Measurements from ENCODE around the gene DYRK1A.

DYRK1A gene

DNA sequence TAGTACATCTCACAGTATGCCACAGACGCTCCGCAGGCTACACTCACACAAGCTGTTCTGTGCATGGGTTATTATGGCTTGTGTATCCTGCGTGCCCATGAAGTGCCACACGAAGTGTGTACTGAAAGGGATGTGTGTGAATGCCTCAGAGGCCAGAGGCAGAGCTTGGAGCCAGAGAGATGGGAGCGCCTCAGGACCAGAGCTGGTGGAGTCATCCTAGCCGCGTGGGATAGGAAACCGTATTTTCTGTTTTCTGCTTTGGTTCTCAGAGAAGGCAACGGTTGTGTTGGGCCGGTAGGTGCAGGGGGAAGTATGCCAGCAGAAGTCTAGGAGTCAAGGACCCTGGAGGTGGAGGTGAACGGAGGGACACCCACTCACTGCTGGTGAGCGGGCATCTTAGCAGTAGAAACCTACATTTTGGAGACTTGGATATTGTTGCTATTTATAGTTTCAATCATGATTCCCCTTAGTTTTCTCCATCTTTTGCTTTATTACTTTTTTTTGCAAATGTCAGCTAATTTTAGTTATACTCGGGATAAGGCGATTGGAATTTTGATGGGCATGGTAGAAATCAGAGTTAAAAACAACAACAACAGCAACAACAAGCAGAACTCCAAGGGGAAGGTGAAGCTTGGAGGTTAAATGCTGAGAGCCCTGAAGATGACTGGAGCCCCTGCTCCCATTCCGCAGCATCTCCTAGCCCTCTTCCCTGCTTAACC, 188.2 kb downstream of the DYRK1A start:
- DNase-seq, result no peak

- DNase-seq, result no peak
Measured at GRCh38 chr21:37555672-37556261, 189.2 kb downstream of the DYRK1A start.

DNA sequence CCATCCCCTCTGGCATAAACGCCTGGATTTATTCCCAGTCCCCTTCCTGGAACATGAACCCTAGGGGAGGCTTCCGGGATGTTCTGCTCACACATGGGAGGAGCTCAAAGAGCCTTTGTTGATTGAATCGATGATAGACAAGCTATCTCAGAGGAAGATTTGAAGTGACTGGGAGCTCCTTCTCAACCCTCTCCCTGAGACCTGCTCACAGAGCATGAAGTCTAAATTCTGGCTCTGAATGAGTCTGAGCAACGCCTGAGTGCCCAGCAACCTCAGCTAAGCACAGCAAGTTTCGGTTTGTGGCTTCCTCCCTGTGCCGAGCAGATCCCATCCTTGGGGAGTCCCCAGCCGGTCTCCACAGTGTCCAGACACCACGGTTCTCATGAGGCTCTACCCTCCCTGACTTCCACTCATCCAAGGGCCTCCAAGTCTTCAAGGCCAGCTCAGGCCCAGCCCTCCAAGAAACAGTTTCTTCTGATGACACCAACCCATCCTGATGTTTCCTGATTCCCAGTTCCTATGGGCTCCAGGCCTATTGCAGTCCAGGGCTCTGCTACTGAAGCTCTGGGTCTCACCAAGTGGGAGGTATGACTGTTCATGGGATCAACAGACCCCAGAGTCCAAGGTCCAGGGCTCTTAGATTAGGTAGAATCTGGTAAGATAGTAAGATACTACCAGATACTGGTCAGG, 190.8 kb downstream of the DYRK1A start:
- no peak for DNase-seq

DNA sequence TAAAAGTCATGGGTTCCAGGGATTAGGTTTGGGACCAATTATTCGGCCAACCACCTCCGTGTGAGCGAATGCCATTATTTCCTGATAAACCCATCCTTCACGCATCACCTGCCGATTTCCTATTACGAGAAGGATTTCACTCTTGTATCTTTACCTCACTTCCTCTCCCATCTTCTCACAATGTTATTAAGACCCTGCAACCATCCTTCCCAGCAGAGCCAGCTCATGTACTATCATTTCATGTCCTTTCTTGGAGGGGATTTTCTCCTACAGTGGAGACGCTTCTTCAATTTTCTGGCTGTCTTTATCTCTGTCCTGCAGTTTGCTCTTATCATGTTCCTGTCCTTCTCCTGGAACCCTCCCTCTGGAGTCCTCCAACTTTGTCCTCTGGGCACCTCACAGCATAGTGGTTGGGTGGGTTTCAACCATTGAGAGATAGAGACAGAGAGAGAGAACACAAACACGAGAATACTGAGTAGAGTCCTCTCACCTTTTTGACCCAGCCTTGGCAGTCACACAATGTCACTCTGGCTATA, 192.2 kb downstream of the DYRK1A start:
- DNase-seq, result no peak

GRCh38 chr21:37560385-37560784, 193.8 kb downstream of the DYRK1A start:
- DNase-seq, result no peak

- DNase-seq, result no peak
Measured at GRCh38 chr21:37561506-37561905, 194.9 kb downstream of the DYRK1A start.

GRCh38 chr21:37561941-37562919, 195.7 kb downstream of the DYRK1A start:
- no peak for DNase-seq

GRCh38 chr21:37562920-37563640, 196.5 kb downstream of the DYRK1A start:
- no peak for DNase-seq

- DNase-seq, result peak; percentile 94
Measured at GRCh38 chr21:37563641-37564340, 197.2 kb downstream of the DYRK1A start.

DNA sequence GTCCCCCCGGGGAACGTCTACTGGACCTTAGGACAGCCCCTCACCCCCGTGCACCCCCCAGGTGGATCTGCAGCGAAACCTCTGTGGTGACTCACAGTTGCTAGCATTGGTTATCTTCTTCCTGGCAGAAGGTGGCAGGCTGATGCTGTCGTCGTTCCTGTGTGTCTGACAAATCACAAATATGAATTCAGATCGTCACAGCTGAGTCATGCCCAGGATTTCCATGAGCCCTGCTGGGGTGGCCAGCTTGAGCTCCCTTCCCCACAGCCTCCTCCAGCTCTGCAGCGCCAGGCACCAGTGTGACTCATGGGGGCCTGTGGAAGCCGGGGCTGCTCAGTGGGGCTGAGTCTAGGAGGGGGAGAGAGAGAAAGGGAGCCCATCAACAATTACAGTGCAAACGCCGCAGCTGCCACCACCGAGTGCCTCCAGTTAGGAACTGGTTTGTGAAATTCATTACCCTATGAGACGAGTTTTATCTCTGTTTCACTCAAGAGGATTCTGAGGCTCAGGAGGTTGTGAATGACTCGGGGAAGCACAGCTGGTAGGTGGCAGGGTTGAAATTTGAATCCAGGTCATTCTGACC, 197.9 kb downstream of the DYRK1A start:
- DNase-seq, result peak; percentile 91

DNA sequence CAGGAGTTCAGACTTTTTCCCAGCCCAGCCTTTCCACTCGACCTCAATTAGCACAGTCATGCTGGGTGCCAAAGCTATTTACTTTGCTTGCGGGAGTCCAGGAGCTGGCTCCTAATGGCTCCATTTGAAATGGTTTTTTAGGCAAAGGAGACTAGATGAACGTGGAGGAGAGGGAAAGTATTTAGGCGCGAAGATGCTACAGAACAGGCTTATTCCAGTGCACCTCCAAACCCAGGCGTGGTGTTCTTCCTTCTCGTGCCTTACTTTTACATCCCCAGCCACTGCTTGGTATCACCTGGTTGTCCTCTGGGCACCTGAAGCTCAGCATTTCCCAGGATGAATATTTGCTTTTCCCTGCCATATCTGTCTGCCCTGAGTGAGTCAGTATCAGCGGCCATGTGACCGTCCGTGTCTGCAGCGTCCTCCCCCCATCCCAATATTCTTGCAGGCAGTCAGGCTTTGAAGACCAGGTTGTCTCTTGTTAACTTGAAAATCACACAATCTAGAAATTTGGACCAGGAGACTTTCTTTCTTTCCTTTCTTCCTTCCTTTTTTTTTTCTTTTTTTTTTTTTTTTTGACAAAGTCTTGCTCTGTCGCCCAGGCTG, 198.5 kb downstream of the DYRK1A start:
- DNase-seq, result no peak

DNA sequence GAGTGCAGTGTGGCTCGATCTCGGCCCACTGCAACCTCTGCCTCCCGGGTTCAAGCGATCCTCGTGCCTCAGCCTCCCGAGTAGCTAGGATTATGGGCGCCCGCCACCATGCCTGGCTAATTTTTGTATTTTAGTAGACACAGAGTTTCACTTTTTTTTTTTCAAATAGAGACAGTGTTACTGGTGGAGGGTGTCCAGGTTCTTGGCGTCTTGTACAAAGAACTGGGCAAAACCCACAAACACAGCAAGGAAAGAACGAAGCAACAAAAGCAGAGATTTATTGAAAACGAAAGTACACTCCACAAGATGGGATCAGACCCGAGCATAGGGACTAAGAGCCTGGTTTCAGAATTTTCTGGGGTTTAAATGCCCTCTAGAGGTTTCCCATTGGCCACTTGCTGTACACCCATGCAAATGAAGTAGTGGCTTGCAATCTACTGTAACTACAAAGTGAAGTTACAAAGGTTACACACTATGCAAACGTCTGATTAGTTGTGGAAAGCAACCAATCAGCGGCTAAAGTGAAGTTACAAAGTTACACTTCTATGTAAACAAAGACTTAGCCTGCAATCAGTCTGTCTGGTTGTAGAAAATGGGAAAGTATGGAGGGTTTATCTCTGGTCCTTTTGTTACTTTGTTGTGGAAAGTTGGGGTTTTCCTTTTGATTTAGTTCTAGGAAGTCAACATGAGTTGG, 199.1 kb downstream of the DYRK1A start:
- no peak for DNase-seq

- no peak for DNase-seq
Measured at GRCh38 chr21:37566790-37567615, 200.4 kb downstream of the DYRK1A start.

DNA sequence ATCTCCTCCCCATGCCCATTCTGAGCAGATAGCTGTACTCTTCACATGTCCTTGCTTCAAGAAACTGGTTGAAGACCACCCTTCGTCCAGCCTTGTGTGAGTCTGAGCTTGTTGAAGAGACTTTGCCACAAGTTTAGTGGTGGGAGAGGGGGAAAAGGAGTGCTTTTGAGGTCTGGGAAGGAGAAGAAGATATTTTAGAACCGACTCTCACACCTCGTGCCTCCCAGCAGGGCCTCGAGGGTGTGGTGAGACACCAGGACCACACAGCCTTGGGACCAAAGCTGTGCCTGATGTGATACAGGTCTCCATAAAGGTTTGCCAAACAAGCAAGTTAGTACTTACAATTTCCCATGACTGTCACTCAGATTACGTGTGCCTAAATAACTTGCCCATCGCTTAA, 201.8 kb downstream of the DYRK1A start:
- DNase-seq, result no peak

- DNase-seq, result no peak
Measured at GRCh38 chr21:37568916-37569315, 202.3 kb downstream of the DYRK1A start.

DNA sequence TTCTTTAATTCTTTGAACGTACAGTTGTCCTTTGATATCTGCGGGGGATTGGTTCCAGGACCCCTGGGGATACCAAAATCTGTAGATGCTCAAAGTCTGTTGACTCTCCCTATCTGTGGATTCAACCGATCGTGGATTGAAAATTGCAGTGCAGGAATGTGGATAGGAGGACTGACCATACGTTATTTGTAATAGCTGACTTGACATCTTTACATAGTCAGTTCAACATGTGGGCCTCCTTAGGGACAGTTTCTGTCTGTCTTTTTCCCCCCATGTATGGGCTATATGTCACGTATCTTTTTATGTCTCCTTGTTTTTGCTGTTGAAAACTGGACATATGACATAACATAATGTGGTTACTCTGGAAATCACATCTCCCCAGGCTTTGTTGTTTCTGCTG, 204.9 kb downstream of the DYRK1A start:
- DNase-seq, result no peak

- no peak for DNase-seq
Measured at GRCh38 chr21:37574316-37574715, 207.7 kb downstream of the DYRK1A start.

DNA sequence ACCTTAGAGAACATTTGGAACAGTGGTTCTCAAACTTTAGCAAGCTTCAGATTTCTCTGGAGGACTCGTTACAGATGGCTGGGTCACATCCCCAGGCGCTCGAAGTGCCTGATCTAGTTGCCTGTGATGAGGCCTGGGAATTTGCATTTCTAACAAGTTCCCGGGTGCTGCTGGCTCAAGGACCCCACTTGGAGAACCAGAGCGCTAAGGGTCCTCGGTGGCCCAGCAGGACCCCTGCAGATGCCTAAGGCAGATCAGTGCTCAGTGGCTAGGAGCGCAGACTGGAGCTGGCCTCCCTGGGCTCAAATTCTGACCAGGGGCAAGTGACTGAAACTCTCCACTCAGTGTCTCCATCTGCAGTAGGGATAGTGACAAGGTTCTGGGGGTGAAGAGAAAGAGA, 208.2 kb downstream of the DYRK1A start:
- no peak for DNase-seq

GRCh38 chr21:37575580-37575979, 209.0 kb downstream of the DYRK1A start:
- DNase-seq, result no peak

Measured in activated CD4-positive, alpha-beta T cell treated with anti-CD3 and anti-CD28 coated beads, Interleukin-2, Interleukin-6, amounts not matched to agents 100 ng/mL and 50 ng/mL, durations not matched to agents 16 hours and 8 hours (primary cell).